ELR (cell line): ENCODE data around the gene TERT.

Experiments
- DNase-seq: peaks from one replicate; pipeline ENCODE4 v3.0.0-alpha.2; 2015; ENCODE audit warnings: low read depth

The TERT gene

GRCh38 chr5:1206521-1207412, 88.1 kb downstream of the TERT start:
- no peak for DNase-seq

- no peak for DNase-seq
These were observed 89.3 kb downstream of the TERT start for GRCh38 chr5:1205255-1206180.

GRCh38 chr5:1204693-1205242, 90.1 kb downstream of the TERT start:
- DNase-seq: peak; percentile 31

- no peak for DNase-seq
These were observed 90.7 kb downstream of the TERT start for GRCh38 chr5:1203968-1204692.

- DNase-seq: no peak
These were observed 91.4 kb downstream of the TERT start for GRCh38 chr5:1203311-1203967.
